NCI-H510A treated with DMSO at 0.1 percent for 48 hours (cell line): ENCODE measurements around the gene SUMO1.

Experiments used
- DNase-seq: peaks from one replicate; lab custom pipeline; 2025; lab: John Stamatoyannopoulos, UW

The SUMO1 gene

DNA sequence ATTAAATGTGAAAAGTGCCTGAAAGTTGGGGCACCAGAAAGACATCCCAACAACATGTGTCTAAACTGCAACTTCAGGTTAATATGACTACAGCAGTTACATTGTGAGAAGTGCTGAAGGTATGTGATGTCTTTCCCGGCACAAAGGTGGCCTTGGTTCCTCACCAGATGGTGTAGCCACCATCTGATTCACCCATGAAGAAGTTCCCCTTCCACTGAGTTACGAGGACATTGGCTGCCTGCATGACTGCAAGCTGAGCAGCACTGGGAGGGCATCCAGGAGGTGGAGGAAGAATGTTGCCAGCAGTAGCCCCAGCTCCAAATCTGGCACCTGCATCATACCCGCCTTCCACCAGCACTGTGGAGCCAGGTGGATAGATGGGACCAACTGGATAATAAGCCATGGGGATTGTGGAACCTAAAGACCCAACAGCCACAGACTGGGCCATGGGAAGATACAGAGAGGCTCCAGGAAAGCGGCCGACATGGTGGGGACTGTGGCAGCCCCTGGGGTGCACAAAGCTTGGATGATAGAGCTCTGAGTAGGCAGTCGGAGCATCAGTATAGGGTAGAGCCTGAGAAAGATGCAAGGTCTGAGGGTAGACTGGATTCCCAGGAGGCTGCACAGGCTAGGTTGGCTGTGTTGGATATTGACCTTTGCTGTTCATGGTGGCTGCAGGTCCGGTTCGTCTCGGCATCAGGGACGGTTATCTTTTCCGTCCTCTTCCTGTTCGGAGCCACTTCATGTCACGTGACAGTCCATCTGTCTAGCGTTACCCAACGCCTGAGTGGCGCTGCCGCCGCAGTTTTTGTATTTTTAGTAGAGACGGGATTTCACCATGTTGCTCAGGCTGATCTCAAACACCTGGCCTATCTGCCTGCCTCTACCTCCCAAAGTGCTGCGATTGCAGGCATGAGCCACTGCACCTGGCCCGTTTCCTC, 36.9 kb downstream of the SUMO1 start:
- no peak for DNase-seq

DNA sequence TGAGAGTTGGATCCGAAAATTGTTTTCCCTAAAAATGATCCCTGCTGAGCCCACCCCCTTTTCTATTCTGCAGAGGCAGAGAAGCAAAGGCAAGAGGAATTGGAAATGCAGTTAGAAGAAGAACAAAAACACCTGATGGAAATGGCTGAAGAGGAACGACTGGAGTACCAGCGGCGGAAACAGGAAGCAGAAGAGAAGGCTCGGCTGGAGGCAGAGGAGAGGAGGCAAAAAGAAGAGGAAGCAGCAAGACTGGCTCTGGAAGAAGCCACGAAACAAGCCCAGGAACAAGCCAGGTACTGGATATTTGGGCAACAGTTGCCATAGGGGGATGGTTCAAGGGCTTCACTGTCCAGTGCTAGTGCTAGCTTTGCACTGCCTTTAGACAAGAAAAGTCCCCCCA, 41.7 kb downstream of the SUMO1 start:
- no peak for DNase-seq

DNA sequence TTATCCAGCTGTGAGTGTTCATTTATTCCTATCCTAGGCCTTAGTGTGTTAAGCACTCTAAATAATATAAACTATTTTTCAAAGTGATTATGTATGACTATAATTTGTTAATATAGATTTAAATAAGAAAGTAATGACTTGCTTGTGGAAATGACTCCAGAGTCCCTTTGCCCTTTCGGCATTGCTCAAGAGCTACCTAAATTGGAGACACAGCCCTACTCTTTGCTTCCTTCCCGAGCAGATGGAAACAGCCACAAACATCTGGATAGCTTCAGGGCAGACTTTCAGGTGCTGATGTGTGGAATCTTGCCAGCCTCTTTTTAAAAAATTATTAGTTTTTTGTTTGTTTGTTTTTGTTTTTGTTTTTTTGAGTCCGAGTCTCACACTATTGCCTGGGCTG, 44.0 kb downstream of the SUMO1 start:
- DNase-seq: no peak

DNA sequence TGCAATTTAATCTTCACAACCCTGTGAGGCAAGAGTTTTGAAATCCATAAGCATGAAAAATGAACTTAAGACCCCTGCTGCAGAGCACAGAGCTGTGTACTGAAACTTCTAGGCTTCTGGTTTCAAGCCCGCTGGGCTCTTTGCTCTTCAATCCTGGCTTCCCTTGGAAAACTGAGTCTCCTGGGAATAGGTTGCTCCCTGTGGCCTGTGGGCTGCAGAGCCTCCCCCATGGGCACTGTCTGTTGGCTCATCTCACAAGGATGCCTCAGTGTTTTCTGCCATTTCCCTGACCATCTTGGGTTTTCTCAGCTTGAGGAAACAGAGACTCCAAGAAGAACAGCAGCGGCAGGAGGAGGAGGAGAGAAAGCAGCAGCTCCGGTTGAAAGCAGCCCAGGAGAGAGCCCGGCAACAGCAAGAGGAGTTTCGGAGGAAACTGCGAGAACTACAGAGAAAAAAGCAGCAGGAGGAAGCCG, 44.5 kb downstream of the SUMO1 start:
- DNase-seq: no peak

DNA sequence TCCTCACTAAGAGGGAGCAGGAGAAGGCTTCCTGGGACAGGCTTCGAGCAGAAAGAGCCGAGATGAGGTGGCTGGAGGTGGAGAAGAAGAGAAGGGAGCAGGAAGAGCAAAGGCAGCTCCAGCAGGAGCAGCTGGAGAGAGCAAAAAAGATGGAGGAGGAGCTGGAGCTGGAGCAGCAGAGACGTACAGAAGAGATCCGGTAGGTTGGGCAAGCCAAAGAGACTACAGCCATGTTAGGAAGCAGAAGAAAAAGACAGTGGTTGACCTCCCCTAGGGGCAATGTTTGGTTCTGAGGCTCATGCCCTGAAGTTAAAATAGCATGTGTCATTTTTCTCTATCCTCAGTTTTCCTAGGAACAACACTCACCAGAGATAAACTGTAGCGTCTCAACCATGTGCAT, 45.1 kb downstream of the SUMO1 start:
- no peak for DNase-seq

DNA sequence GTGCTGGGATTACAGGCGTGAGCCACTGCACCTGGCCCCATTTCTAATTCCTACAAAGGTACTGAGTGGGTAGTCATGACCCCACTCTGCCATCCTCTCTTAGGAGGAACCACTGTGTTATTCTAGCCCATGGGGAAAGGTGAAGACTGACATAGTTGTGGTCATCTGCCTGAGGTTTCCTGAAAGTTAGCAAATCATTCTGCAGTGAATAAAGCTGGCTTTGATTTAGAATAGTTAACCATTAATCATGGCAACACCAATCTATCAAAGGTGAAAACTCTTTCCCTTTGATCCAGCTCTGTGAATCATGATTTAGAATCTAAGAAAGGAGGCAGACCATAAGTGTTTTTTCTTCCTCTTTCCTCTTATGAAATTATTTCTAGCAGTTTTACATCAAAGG, 50.8 kb downstream of the SUMO1 start:
- DNase-seq: no peak

DNA sequence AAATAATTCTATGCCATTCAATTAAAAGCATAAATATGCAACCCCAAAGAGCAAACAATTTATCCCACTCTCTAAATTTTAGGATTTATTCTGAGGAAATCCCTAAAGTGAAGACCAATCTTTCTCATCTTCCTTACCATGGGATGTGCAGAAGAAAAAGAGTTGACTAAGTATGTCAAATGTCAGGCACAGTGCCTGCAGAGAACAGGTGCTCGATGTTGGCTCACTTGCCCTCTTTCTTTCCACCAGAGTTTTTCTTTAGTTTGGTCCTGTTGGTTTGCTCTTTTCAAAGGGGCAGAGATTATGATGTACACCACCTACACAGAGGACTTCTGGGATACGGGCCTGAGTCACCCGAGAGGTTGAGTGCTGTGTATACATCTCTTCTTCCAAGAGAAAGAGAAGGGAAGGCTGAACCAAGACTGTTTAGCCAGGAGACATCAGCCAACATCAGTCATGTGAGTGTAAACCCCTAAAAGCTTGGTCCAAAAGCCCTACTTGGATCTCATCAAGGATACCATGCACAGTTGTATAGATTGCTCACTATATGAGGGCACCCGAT, 51.7 kb downstream of the SUMO1 start:
- no peak for DNase-seq

DNA sequence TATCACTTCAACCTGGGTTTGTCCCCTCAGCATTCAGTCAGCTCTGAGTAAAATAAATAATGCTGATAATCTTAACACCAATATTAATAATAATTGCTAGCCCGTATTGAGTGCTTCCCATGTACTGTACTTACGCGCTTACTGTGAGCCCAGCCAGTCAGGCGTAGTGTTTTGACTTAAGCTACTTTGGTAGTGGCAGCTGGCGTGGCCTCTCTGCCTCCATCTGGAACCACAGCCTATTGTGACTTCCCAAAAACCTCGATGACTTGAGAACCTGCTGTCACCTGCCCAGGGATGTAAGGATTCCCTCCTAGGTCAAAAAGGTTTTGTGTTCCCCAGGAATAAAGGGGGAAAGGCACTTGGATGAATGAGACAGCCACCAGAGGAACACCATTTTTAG, 53.2 kb downstream of the SUMO1 start:
- DNase-seq: no peak

DNA sequence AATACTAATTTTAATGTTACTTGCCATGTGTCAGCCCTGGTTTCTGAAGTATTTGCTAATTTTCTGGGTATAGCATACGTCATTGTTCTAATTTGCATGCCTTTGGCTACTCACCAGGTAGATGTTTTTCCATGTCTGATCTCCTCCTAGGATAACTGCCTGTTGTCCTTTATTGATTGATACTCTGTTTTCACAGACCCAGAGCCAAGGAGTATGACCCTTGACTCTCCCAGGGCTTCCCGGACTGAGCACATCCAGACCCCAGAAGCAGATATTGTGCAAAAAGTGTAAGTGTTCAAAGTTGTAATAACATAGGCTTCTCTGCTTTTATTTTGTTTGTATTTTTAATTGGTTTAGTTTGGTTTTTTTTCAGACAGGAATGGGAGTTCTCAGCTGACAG, 53.8 kb downstream of the SUMO1 start:
- DNase-seq: no peak

DNA sequence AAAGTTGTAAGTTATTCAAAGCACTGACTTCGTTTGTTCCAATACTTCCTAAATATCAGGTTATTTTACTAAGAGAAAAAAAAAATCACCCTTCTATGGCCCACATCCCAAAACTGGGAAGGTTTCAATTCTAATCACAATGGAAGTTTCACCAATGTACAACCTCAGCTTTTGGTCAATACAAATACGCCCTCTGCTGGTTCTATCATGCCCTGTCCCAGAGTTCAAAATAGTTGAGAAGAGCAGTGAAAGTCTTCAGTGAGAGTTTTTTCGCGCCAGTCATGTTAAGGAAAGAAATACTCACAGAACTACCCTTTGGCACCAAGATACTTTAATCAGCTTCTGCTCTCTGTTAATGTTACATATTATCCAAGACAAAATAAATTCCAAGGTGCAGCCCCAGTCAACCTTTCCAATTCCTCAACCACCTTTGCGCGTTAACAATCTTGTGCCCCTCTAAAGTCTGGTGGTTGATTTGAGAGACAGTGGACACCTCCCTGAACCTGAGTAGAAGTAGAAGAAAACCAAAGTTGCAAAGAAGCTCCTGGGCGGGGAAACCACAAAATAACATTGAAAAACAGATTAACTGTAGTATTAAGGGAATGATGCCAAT, 59.9 kb downstream of the SUMO1 start:
- DNase-seq: peak; percentile 73

DNA sequence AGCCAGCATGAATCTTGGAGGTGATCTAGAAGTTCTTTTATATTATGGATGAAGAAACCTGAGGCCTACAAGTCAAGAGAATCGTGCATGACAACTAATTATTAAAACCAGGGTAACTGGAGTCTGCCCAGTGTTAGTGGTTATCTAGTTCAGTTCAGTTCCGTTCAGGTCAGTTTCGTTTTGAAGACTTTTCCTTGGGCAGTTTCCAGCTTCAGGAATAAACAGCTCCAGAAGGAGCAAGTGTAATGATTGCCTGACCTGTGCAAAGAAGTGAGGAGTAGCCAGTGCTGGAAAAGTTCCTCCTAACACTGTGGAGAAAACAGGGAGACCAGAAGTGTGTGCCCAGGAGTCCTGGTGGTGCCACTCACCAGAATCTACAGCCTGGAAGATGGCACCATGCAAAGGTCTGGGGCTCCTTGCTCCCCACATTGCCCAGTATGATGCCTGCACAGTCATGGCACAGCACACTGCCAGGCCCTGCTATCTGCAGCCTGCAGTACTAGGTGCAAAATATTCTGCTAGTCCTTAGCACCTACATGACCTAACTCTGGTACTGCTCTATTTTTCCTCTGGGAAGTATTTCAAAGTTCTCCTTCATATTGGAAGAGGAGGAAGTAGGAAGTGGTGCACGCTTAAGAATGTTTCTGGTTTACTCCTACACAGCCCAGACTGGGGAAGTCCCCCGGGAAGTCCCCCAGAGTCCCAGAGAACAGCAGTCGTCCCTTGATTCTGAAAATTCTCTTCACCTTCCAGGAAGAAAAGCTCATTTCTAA, 65.8 kb downstream of the SUMO1 start:
- DNase-seq: no peak

DNA sequence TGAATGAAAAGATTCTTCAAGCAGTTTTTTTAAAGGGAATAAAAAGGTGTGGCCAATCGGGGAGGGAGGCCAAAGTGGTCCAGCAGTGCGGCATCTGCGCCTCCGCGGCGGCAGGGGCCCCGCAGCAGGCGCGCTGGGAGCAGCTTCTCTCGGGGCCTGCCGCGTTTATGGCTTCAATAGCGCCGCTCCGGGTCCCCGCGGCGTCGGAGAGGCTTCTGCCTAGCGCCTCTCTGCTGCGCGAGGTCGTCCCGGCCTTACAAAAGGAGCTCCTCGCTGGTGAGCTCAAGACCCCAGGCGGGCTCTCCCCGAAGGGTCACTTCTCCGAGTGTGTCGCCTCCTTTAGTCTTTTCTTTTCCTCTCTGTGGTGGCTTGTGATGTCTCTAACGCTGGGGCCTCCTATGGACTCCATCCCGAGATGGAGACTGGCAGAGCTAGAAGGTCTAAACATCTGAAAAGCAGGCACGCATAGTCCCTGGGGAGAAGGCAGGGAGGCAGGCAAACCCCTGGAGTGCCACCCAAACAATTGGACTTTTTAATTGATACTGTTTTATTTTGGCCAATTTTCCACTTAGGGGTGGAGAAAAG, 67.1 kb downstream of the SUMO1 start:
- peak; percentile 31 for DNase-seq

DNA sequence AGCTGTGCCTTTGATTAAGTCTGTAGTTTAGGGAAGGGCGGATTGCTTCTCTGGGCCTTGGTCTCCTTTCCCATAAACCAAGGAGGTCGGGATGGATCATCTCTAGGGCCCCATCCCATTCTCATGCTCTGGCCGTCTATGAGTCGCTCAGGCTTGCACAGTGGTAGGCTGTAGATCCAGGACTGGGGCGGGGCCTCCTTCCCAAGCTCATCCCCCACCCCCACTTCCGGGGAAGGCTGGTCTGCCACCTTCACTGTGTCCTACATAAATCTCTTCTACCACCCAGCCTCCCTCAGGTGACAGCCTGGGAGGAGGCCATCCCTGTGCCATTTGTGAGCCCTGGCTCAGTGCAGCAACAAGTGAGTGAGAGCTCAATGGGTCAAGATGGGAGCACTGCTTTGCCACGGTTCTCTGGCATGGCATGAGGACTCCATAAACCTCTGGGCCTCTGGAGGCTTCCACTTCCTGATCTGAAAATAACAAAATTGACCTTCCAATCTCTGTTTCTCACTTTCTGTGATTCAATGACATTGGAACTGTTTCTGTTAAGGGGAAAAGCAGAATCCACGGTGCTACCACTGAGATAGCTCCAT, 68.5 kb downstream of the SUMO1 start:
- DNase-seq: no peak

DNA sequence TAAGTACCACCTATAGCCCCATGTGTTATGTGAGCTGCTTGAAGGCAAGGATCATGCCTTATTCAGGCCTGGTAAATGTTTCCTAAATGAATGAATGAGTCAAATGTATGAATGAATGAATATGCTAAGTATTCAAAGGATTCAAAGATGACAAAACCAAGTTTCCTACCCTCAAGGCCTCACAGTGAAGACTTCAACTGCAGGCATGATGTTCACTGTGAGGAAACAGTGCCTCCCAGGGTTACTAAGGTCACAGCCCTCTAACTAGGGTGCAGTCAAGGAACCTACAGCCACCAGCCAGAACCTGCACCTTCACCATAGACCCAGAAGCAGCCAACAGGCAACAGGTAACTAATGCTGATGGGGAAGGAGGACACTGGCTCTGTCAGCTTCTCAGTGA, 69.3 kb downstream of the SUMO1 start:
- DNase-seq: no peak

DNA sequence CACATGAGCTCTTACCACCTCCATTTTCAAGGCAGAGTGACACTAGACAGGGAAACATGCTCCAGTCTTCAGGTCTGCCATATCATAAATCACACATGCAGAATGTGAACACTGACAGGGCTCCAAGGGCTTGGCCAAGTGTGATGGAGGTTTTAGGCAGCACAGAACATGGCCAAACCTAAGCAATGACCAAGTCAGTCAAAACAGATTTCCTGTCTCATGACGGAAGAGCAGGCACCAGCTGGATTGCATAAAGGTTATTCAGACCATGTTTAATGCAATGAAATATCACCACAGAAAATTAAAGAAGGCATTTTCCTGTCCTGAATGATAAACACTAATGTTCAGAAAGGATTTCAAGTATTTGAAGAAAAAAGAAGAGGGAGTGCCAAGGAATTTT, 72.5 kb downstream of the SUMO1 start:
- DNase-seq: no peak

DNA sequence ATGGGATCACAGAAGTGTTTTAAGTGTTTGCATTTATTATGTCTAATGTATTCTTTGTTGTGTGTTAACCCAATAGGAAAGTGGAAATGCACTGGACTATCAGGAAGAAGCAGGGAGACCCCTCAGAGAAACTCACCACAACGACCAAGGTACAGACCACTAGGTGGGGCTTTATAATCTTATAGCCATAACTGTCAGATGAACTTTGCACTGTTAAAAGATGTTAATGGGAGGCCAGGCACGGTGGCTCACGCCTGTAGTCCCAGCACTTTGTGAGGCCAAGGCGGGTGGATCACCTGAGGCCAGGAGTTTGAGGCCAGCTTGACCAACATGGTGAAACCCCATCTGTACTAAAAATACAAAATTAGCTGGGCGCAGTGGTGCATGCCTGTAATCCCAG, 73.2 kb downstream of the SUMO1 start:
- DNase-seq: no peak

DNA sequence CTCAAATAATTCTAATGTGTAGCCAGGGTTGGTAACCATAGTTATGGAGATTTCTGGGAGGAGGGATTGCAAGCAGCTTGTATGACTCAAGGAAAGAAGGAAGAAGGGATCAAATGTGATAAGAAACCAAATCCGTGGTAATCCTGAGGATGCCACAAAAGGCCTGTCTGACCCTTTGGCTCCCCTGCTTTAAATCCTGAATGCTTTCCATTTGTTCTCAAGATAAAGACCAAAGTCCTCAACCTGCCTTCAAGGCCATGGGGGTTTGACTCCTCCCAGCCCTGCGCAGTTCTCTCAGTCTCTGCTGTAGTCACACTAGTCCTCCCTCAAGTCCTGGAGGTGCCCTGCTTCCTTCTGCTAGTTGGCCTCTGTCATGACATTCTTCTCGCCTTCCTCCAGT, 74.0 kb downstream of the SUMO1 start:
- DNase-seq: no peak

DNA sequence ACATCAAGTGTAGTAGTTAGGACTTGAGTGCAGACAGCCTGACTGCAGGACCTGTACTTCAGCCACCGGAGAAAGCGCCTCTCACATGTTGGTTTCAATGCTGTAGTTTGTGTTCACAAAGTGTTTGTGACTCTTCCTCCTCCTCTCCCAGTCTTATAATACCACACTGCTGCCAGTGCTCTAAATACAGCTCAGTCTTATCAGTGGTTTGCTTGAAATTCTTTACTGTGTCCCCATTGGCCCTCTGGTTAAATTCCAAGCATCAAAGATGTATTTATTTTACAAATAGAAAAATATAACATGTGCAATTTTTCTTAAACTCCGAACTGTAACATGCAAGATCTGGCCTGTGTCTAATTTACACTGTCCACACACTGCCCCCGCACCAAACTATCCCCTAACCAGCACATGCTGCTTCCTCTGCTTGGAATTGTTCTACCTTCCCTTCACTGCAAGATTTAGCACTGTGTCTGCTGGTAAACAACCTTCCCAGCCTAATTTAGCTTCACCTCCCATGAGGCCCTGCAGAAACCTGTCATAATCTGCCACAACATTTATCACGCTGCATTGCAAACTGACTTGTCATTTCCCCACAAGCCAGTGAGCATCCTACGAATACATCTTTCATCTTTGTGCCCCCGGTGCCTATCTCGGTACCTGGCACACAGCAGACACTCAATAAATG, 77.1 kb downstream of the SUMO1 start:
- DNase-seq: no peak

DNA sequence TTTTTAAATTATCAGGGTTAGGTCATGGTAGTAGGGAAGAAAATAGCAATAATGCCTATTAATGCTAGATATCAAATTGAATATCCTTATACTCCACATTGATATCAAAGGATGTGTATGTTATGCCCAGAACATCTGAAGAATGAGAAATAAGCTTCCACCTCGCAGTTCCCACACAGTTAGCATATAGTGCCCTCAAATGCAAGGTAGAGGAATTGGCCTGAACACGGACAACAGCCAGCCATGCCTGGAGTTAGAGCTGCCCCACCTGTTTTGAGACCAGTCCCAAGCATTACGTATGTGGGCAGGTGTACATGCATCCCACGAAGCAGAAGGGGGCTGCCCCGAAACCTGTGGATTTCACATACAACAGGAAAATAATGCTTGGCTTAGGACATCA, 79.6 kb downstream of the SUMO1 start:
- no peak for DNase-seq

DNA sequence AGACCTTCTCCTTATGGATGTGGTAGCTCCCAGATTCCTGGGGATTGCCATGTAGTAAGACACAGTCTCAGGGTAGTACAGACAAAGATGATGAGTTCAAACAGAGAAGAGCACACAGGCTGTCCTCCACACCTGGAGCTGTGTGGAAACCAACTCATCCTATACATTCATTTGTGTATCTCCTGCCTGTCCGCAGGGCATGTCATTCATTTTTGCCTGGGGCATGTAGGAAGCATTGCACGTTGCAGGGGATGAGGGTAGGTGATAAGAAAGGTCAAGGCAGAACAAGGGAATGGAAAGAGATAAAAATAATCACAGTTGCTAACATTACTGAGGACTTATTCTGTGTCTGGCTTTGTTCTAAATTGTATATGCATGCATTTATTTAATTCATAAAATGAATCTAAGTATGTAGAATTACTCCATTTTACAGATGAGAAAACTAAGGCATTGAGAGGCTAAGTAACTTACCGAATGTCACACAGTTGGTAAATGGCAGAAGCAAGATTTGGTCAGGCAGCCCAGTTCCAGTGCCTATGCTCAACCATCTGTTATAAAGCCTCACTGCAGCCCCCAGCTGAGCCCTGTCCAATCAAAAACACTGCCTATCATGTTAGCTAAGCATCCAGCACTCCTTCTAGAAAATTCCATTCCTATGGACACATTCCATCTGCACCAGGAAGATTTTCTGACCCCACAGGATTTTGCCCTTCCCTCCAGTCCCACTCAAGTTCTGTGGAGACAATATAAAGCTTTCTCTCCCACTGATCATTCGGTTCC, 81.0 kb downstream of the SUMO1 start:
- no peak for DNase-seq
